GM23248 (cell line): Measurements from ENCODE around the gene VRTN.

ENCODE experiments used
- EZH2 ChIP-seq: fragments of 200-600 bp; sonication (generic); IDR thresholded peaks from 2 replicates; pipeline ENCODE4 v1.6.1; 2018; ENCODE audit warnings: antibody characterized with exemption, mild to moderate bottlenecking; ENCODE audit not compliant: insufficient read depth, poor library complexity, severe bottlenecking
- EZH2phosphoT487 ChIP-seq: fragments of 200-600 bp; sonication (generic); IDR thresholded peaks from 2 replicates; pipeline ENCODE4 v1.6.1; 2018; ENCODE audit warnings: antibody characterized with exemption, moderate library complexity, mild to moderate bottlenecking, low read depth; ENCODE audit not compliant: insufficient read depth

GRCh38 chr14:74394549-74394948 lies 46.3 kb downstream of the VRTN start:
- TF ChIP-seq EZH2 (no peak), EZH2phosphoT487 (no peak)
